ENCODE measurements around the gene PCGF1. TPM values are rescaled to one million over a fixed set of nuclear protein-coding genes. Genes with fewer than 3 reads are reported as not detected.
A peak's percentile ranks its signal among the peaks of the same experiment; 100 is the strongest.

The PCGF1 gene
- total and polyA plus RNA-seq, 9 of the 15 experiments (the other 6 are each of a cell fraction or from before 2014, with no cell fraction given): 20.3 to 45.7 (median 29.3) TPM

DNA sequence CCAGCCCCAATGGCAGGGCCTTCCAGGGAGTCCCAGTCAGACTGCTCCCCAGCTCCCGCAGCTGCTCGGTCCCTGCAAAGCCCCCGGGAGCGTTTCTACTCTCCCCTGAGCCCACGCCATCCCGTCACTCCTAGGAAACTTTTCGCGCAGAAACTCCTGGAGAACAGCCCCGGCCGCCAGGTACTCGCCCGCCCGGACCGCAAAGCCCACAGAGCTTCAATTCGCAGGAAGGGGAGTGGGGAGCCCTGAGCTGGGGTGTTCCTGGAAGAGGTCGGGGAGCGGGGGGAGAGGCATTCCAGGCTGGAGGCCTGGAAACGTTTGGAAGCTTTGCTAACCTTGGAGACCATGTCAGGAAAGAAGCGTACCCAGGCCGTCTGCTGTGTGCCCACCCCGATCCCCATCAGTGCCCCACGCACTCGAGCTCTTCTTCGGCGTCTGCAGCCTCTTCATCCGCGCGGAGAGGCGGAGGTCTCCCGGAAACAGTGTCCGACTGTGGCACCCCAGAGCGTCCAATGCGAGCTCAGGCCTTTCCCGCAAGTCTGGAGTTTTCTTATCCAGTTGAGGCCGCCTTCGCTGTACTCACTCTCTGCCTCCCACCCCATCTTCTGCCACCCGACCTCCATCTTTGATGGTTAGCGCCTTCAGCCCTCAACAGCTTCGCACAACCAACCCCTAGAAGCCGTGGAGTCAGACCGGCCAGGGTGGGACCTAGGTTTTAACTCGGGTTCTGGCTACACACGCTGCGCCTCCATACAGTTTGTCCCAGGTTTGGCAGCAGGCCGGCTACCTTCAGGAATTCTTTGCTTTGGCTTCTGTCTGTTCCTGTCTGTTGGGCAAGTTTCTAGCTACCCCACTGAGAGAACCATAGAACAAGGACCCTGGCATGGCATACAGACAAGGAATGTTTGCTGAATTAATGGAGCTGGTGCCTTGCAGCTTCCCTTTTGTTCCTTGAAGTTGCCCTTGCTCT, 3.7 kb downstream of the PCGF1 start (continued):
- 0 out of 2 replicates have a peak, but pooled peaks have one; percentile 5 for TF ChIP-seq KLF6 (CRISPR knock-in tag; IDR thresholded peaks at IDR 0.05; ENCODE audit: borderline replicate concordance)
- TF ChIP-seq, protein P1, sequence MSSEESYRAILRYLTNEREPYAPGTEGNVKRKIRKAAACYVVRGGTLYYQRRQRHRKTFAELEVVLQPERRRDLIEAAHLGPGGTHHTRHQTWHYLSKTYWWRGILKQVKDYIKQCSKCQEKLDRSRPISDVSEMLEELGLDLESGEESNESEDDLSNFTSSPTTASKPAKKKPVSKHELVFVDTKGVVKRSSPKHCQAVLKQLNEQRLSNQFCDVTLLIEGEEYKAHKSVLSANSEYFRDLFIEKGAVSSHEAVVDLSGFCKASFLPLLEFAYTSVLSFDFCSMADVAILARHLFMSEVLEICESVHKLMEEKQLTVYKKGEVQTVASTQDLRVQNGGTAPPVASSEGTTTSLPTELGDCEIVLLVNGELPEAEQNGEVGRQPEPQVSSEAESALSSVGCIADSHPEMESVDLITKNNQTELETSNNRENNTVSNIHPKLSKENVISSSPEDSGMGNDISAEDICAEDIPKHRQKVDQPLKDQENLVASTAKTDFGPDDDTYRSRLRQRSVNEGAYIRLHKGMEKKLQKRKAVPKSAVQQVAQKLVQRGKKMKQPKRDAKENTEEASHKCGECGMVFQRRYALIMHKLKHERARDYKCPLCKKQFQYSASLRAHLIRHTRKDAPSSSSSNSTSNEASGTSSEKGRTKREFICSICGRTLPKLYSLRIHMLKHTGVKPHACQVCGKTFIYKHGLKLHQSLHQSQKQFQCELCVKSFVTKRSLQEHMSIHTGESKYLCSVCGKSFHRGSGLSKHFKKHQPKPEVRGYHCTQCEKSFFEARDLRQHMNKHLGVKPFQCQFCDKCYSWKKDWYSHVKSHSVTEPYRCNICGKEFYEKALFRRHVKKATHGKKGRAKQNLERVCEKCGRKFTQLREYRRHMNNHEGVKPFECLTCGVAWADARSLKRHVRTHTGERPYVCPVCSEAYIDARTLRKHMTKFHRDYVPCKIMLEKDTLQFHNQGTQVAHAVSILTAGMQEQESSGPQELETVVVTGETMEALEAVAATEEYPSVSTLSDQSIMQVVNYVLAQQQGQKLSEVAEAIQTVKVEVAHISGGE (CRISPR knock-in tag; IDR thresholded peaks at IDR 0.05): peak in 1 of 3 experiments; percentile 13; a peak in 1 of 6 replicates
- TF ChIP-seq, protein P2, sequence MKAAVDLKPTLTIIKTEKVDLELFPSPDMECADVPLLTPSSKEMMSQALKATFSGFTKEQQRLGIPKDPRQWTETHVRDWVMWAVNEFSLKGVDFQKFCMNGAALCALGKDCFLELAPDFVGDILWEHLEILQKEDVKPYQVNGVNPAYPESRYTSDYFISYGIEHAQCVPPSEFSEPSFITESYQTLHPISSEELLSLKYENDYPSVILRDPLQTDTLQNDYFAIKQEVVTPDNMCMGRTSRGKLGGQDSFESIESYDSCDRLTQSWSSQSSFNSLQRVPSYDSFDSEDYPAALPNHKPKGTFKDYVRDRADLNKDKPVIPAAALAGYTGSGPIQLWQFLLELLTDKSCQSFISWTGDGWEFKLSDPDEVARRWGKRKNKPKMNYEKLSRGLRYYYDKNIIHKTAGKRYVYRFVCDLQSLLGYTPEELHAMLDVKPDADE (conservative IDR thresholded peaks at IDR 0.05; ENCODE audit: control insufficient read depth, low read depth, low read length): no peak
- TF ChIP-seq, protein P3, sequence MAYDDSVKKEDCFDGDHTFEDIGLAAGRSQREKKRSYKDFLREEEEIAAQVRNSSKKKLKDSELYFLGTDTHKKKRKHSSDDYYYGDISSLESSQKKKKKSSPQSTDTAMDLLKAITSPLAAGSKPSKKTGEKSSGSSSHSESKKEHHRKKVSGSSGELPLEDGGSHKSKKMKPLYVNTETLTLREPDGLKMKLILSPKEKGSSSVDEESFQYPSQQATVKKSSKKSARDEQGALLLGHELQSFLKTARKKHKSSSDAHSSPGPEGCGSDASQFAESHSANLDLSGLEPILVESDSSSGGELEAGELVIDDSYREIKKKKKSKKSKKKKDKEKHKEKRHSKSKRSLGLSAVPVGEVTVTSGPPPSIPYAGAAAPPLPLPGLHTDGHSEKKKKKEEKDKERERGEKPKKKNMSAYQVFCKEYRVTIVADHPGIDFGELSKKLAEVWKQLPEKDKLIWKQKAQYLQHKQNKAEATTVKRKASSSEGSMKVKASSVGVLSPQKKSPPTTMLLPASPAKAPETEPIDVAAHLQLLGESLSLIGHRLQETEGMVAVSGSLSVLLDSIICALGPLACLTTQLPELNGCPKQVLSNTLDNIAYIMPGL (CRISPR knock-in tag; IDR thresholded peaks at IDR 0.05): no peak
- TF ChIP-seq KDM4B (IDR thresholded peaks at IDR 0.05; ENCODE audit: borderline replicate concordance in 2 of 2, low read depth in 1 of 2): no peak
- TF ChIP-seq, protein P4, sequence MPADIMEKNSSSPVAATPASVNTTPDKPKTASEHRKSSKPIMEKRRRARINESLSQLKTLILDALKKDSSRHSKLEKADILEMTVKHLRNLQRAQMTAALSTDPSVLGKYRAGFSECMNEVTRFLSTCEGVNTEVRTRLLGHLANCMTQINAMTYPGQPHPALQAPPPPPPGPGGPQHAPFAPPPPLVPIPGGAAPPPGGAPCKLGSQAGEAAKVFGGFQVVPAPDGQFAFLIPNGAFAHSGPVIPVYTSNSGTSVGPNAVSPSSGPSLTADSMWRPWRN (IDR thresholded peaks at IDR 0.05; ENCODE audit: low read depth): 0 out of 2 replicates have a peak, but pooled peaks have one; percentile 2
- no peak for TF ChIP-seq ZNF311 (CRISPR knock-in tag; IDR thresholded peaks at IDR 0.05)
- TF ChIP-seq ZNF347 (CRISPR knock-in tag; IDR thresholded peaks at IDR 0.05; ENCODE audit: low read depth): no peak

Measured in K562 (cell line).